SK-N-MC (cell line): Measurements from ENCODE around the gene ACKR4.

Experiments used
- EZH2 ChIP-seq: fragments of 200-600 bp; sonication (generic); IDR thresholded peaks from one replicate; pipeline ENCODE4 v1.6.1; 2017; ENCODE audit warnings: antibody characterized with exemption
- POLR2AphosphoS5 ChIP-seq: IDR thresholded peaks from 2 replicates; pipeline ENCODE4 v1.6.1; 2012; ENCODE audit warnings: mild to moderate bottlenecking, low read depth, low read length, borderline replicate concordance

GRCh38 chr3:132561003-132561402, 36.1 kb upstream of the ACKR4 start:
- TF ChIP-seq EZH2 = no peak
- no peak for TF ChIP-seq POLR2AphosphoS5
